Measurements from ENCODE around the gene RNF2.

- TF ChIP-seq CTCF (IDR thresholded peaks at IDR 0.05 in 8 of 11, conservative IDR thresholded peaks at IDR 0.05 in 3 of 11) (no peak), POLR2A (IDR thresholded peaks at IDR 0.05) (no peak), POLR2AphosphoS5 (IDR thresholded peaks at IDR 0.05) (no peak)
Observed at GRCh38 chr1:185050823-185051451, 5.6 kb downstream of the RNF2 start.
